TTC549 (cell line): ENCODE measurements around the gene PROSER2.
"Not testable (repeated sequence)": the region's sequence is repeated elsewhere in the genome, so short reads cannot be mapped to it uniquely, and the experiment has no call there.

Experiments
- FAIRE-seq: peaks from 2 replicates; lab custom pipeline; 2012; peaks lifted over from hg19 to GRCh38; lab: Jason Lieb, UNC

The PROSER2 gene

GRCh38 chr10:11837372-11838161 is 14.4 kb downstream of the PROSER2 start:
- no peak for FAIRE-seq

- no peak for FAIRE-seq
These were observed 15.2 kb downstream of the PROSER2 start for GRCh38 chr10:11838298-11838852.

DNA sequence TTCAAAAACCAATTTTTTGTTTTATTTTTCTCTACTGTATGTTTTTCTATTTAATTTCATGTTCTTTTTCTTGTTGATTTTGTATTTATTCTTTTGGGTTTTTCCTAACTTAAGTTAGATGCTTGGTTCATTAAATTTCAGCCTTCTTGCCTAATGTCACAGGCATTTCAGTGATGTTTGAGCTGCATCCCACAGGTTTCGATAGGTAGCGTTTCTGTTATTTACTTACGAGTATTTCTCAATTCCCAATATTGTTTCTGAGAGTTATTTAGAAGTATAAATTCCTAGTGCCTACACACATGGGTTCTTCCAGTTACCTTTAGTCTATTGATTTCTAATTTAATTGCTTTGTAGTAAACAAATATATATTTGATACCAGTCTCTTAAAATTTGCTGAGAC is 18.2 kb downstream of the PROSER2 start:
- no peak for FAIRE-seq

DNA sequence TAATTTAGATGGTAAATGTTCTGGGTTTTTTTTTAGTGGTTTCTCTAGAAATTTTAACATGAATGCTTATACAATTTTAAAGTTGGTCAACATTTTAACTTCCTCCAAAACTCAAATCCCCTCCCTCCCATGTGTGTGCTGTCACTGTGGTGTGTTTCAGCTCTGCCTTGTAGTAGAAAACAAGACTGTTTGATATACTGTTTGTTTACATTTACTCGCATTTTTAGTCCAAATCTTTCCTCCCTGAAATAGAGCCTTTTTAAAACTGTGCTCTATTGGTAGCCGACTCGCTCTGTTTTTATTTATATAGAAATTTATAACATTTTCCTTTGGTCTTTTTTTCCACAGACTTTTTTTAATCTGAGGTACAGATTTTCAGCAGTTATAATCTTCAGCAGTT is 19.3 kb downstream of the PROSER2 start:
- no peak for FAIRE-seq

DNA sequence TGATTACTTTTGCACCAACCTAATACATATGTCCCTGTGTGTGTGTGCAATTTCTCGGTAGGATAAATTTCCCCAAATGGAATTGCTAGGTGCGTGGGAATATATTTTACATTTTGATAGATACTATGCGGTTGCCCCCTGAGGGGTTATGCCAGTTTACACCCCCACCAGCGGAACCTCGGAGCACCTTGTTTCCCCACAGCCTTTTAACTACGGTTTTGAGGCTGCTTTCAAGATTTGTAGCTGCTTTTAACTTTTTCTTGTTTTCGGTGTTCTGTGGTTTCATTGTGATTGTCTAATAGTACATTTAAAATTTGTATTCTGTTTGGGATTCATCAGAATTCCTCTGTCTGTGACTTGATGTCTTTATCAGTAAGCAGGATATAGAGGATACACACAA is 22.0 kb downstream of the PROSER2 start:
- no peak for FAIRE-seq

DNA sequence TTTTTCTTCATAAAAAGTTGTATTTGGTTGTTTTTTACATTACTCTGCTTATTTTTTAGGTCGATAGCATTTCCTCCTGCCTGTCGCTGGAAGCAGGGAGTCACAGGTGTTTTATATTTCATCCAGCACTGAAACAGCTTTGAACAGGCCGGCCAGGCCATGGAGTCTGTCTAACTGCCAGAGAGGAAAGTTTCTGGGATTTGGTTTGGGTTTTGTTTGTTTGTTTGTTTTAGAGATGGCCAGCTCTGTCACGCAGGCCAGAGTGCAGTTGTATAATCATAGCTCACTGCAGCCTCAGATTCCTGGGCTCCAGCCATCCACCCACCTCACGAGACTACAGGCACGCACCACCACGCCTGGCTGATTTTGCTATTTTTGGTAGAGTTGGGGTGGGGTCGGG is 23.4 kb downstream of the PROSER2 start:
- no peak for FAIRE-seq

DNA sequence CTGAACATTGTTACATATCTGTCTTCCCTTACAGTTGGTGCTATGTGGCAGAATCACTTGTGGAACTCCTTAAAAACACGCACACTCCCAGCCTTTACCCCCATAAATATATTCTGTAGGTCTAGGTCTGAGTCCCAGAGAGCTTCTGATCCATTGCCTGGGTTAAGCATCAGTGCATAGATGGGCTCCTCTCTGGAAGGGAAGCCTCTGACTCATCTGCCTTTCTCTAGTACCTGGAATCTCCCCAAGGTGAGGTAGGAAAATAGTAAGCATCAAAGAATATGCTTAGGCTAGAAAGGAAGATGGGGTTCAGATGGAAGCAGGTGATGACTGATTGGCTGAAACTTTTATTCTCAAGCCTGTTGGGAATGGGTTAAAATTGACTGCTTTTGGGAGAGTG is 26.1 kb downstream of the PROSER2 start:
- FAIRE-seq: no peak

DNA sequence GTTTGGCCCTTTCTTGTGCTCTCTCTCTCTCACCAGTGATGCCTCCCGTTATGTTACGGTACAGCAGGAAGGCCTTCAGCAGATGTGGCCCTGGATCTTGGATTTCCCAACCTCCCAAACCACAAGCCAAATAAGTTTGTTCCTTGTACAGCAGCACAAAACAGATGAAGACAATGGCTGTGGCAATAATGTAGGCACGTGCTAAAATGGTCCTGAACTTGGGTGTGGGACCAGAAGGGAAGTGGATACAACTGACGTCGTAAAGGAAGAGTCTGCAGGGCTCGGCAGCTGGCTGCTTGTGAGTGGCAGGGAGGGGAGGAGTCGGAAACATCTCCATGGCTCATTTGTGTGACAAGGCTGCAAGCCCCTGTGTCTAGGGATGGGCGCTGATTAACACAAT is 26.8 kb downstream of the PROSER2 start:
- FAIRE-seq: no peak

DNA sequence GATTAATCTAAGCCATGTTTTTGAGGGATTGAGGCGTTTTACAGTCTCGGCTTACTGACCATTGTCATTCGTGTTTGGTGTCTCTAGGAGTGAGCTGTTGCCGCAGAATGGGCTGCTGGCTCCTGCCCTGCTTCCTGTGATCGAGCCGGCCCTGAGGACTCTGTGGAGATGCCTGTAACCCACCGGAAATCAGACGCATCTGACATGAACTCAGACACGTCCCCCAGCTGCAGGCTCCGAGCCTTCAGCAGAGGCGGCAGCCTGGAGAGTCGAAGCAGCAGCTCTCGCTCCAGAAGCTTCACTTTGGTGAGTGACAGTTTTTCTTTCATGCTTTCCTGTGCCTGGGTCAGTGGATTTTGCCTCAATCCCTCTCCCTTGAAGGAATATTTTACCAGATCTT is 28.8 kb downstream of the PROSER2 start:
- no peak for FAIRE-seq

DNA sequence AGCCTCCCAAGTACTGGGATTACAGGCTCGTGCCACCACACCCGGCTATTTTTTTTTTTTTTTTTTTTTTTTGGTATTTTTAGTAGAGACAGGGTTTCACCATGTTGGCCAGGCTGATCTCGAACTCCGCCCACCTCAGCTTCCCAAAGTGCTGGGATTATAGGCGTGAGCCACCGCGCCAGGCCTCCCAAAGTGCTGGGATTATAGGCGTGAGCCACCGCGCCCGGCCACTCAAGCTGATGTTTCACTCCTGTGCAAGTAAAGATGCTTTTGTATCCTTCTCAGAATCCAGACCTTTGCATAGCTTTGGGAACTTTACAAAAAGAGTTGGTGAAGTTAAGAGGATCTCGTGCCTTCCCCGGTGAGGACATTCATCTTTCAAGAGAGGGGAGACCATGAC is 29.5 kb downstream of the PROSER2 start:
- not testable (repeated sequence) for FAIRE-seq

GRCh38 chr10:11853468-11853867 is 30.3 kb downstream of the PROSER2 start:
- FAIRE-seq: no peak

GRCh38 chr10:11854301-11854700 is 31.1 kb downstream of the PROSER2 start:
- no peak for FAIRE-seq

DNA sequence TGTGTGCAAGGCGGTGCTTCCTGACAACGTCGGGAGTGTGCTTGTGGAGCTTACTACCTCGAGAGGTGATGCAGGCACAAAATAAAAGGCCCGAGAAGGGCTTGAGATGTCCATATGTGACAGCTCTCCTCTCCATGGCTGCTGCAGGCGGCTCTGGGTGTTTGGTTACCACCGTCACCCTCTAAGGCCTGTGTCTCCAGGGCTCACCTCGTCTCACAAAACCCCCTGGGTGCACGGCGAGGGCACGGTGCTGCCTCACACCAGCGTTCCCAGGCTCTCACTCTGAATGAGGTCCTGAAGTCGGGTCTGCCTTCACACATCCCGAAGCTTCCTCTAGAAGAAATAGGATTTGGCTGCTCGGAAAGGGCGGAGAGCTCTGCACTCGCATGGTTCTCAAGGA is 32.9 kb downstream of the PROSER2 start:
- no peak for FAIRE-seq

DNA sequence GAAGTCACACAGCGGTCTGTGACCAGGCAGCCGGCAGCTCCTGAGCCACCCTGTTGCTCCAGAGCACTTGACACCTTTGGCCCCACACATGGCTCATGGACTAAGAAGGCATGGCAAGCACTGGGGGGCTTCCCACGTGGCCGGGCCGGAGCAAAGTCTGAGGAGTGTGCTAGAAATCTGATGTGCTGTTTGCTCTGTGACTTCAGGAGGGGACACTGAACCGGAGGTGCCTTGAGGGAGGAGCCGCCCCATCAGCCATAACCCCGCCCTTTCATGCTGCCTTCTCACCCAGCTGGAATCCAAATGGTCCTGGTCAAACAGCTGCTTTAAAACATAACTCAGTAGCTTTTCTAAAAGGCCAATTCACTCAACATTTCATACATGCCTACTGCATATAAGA is 33.5 kb downstream of the PROSER2 start:
- no peak for FAIRE-seq

GRCh38 chr10:11858093-11858492 is 34.9 kb downstream of the PROSER2 start:
- no peak for FAIRE-seq

GRCh38 chr10:11861341-11861740 is 38.2 kb downstream of the PROSER2 start:
- no peak for FAIRE-seq

- FAIRE-seq: no peak
These were observed 38.8 kb downstream of the PROSER2 start for GRCh38 chr10:11861811-11862428.

- FAIRE-seq: no peak
These were observed 40.4 kb downstream of the PROSER2 start for GRCh38 chr10:11863353-11864109.

- FAIRE-seq: no peak
These were observed 41.6 kb downstream of the PROSER2 start for GRCh38 chr10:11864727-11865126.

DNA sequence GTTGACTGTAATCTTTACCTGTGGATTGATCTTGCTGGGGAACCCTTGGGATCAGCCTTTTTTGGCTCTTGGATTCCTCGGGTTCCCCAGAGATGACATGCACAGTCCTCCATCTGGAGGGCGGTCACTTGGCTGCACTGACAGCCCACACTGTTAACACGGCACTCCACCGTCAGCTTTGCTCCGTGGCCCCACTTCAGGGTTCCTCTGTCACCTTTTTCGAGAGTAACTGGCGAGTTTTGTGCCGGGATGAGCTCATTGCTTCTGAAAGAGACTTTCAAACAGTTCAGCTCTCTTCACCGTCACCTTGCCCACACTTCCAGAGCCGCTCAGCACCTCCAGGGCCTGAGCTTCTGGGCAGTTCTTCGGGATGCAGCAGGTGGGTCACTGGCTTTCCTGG is 42.4 kb downstream of the PROSER2 start:
- FAIRE-seq: no peak

DNA sequence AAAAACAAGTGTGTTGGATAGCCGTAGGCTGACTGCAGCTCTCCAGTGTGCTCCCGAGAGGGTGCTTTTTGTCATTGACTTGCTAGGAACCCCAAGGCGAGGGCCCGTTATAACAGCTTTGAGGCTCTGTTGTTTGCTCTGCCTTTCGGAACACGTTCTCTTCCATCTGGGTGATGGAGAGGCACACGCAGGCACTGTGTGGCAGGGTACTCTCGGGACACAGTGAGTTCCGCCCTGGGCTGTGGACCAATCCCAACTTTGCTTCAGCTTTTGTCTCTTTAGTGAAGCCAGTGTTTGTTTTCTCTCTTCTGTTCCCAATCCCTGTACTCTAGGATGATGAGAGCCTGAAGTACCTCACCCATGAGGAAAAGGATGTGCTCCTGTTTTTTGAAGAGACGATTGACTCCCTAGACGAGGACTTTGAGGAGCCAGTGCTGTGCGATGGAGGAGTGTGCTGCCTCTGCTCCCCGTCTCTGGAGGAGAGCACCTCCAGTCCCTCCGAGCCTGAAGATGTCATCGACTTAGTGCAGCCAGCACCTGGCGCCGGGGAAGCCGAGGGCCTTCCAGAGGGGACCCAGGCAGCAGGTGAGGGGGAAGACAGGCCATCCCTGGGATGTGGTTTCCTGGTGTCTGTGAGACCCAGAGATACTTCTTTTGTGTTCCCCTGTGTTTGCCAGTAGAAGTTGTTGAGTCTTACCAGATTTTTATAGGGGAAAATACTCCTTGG is 43.2 kb downstream of the PROSER2 start:
- FAIRE-seq: no peak

DNA sequence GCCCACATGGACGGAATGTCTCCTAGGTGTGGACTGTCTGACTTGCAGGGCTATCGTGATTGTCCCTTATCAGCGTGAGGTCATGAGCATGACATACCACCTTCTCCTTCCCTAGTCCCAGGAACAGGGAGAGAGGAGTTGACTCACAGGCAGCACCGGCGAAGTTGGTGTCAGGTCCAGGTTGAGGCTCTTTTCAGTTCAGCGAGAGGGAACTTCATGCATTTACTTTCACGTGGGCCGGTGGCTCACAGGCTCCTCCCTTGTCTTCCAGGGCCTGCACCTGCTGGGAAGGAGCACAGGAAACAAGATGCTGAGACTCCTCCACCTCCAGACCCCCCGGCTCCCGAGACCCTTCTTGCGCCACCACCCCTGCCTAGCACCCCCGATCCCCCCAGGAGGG is 46.1 kb downstream of the PROSER2 start:
- FAIRE-seq: no peak
